GM13977 (cell line): ENCODE measurements around the gene ST6GALNAC3.
"Not testable (repeated sequence)": the region's sequence is repeated elsewhere in the genome, so short reads cannot be mapped to it uniquely, and the experiment has no call there.

ENCODE experiments used
- DNase-seq: peaks from one replicate; pipeline ENCODE4 v3.0.0; 2012; ENCODE audit warnings: low spot score
- CTCF ChIP-seq: IDR thresholded peaks from 2 replicates; pipeline ENCODE4 v1.5.1; 2012; ENCODE audit warnings: mild to moderate bottlenecking, control low read depth; ENCODE audit not compliant: insufficient read depth; ENCODE audit errors: extremely low read depth, missing control alignments
- in situ Hi-C: fragments of 300-500 bp; cut with MboI; formaldehyde crosslinking; loops from one replicate; pipeline ENCODE4 v1.12.0; 2022; ENCODE audit warnings: low sequenced_read_pairs, low pct_unique_long_range_greater_than_20kb, mixed read lengths, inconsistent platforms; ENCODE audit not compliant: unreplicated experiment

The ST6GALNAC3 gene

GRCh38 chr1:76037324-76037723 lies 37.2 kb upstream of the ST6GALNAC3 start:
- in situ Hi-C loops: no loop called here
- DNase-seq: no peak
- no peak for TF ChIP-seq CTCF

DNA sequence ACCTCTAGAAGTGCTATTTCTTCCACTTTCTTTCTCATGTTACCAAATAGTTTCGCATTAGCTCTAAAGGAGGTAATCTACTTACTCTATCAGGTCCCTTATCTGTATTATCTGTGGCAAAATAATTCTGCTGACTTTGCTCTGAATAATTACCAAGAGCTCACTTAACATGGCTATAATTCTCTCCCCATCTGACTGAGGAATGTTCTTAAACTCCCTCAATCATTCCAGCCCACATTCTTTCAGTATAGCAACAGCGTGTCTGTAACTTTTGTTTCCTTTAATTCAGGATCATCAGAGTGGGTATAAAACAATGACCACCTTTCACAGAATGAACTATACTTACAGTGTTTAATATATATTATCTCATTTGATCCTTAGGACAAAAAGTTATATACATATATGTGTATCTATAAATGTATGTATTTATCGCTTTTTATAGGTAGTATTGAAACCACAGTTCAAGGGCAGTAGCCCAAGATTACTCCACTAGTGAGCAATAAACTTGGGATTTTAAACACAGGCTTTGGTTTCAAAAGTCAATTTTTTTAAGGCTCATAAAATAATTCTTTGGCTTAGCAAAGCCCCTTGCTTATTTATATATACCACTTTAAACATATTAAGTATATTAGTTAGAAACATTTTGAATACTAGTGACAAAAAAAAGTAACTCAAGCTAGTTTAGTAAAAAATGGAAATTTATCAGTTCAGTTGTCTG lies 36.1 kb upstream of the ST6GALNAC3 start:
- no peak for TF ChIP-seq CTCF
- in situ Hi-C loops: no loop called here
- no peak for DNase-seq

- no peak for TF ChIP-seq CTCF
- in situ Hi-C loops: no loop called here
- no peak for DNase-seq
Observed at GRCh38 chr1:76046149-76046548, 28.4 kb upstream of the ST6GALNAC3 start.

DNA sequence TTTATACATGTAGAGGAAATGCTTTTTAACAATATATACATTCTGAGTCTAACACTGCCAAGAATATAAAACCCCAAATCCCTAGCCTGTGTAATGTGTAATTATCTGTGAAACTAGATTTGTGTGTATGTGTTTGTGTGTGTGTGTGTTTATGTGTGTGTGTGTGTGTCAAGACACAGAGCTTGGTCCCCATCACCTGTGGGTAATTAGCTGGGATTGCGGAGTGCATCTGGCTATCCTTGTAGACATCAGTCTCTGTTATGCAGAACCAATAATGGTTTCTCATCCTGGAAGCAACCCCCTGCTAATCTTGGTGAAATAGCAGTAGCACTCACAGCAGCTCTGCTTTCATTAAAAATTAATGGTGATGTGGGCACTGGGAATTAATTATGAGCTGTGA lies 26.3 kb upstream of the ST6GALNAC3 start:
- in situ Hi-C loops: no loop called here
- no peak for TF ChIP-seq CTCF
- DNase-seq: no peak

GRCh38 chr1:76048926-76049325 lies 25.6 kb upstream of the ST6GALNAC3 start:
- TF ChIP-seq CTCF: no peak
- no peak for DNase-seq
- in situ Hi-C loops: no loop called here

- in situ Hi-C loops: no loop called here
- no peak for TF ChIP-seq CTCF
- DNase-seq: no peak
Observed at GRCh38 chr1:76049498-76049897, 25.0 kb upstream of the ST6GALNAC3 start.

DNA sequence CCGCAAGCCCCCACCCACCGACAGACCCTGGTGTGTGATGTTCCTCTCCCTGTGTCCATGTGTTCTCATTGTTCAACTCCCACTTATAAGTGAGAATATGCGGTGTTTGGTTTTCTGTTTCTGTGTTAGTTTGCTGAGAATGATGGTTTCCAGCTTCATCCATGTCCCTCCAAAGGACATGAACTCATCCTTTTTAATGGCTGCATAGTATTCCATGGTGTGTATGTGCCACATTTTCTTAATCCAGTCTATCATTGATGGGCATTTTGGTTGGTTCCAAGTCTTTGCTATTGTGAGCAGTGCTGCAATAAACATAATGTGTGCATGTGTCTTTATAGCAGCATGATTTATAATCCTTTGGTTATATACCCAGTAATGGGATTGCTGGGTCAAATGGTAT lies 24.5 kb upstream of the ST6GALNAC3 start:
- in situ Hi-C loops, DNase-seq: not testable (repeated sequence)
